Measurements from ENCODE around the gene RASD1.

- TF ChIP-seq EP300 (IDR thresholded peaks at IDR 0.05) (no peak), CTCF (IDR thresholded peaks at IDR 0.05) (no peak), POLR2A (IDR thresholded peaks at IDR 0.05) (no peak)
Measured at GRCh38 chr17:17525956-17526355, 29.8 kb upstream of the RASD1 start.
